NCI-H748 (cell line): ENCODE data around the gene SLC39A10.
"Not testable (repeated sequence)": the region's sequence is repeated elsewhere in the genome, so short reads cannot be mapped to it uniquely, and the experiment has no call there.

Experiments
- DNase-seq: peaks from one replicate; lab custom pipeline; 2025; ENCODE audit not compliant: unreplicated experiment; lab: John Stamatoyannopoulos, UW

SLC39A10 gene

GRCh38 chr2:195656859-195657633 lies at the start of gene SLC39A10:
TSS of gene SLC39A10 (plus strand) at chr2:195657226. CDS start at chr2:195680043, 22,817 bp downstream.
- peak; percentile 99 for DNase-seq

DNA sequence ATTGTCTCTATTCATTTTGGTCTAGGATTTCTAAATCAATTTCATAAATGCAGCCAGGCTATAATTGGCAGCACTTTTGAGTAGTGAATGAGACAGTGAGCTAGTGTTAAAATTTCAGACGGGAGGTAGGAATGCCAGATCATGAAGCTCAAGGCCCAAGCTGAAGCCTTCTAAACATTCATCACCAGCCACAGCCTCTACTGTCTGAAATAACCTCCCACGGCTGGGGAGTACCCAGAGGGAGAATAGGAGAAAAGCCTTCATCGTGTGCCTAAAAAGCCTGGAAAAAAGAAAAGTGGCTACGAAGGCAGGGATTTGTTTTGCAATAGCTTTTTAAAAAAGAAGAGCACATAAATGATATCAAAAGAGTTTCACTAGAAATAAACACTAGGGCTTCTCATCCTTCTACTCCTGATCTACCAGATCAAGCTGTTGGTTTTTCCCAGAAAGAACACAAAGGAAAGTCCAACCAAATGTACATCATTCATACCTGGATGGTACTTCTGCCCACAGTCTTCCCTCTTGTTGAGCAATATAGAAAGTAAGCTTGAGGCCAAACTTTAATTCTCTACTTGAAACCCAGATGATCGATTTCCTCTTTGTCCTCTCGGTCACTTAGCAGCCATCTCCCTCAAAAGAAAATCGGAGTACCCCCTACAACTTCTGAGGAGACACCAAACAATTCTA lies 48.1 kb upstream of the SLC39A10 start:
- DNase-seq, result no peak

GRCh38 chr2:195610717-195611116 lies 46.3 kb upstream of the SLC39A10 start:
- DNase-seq, result no peak

DNA sequence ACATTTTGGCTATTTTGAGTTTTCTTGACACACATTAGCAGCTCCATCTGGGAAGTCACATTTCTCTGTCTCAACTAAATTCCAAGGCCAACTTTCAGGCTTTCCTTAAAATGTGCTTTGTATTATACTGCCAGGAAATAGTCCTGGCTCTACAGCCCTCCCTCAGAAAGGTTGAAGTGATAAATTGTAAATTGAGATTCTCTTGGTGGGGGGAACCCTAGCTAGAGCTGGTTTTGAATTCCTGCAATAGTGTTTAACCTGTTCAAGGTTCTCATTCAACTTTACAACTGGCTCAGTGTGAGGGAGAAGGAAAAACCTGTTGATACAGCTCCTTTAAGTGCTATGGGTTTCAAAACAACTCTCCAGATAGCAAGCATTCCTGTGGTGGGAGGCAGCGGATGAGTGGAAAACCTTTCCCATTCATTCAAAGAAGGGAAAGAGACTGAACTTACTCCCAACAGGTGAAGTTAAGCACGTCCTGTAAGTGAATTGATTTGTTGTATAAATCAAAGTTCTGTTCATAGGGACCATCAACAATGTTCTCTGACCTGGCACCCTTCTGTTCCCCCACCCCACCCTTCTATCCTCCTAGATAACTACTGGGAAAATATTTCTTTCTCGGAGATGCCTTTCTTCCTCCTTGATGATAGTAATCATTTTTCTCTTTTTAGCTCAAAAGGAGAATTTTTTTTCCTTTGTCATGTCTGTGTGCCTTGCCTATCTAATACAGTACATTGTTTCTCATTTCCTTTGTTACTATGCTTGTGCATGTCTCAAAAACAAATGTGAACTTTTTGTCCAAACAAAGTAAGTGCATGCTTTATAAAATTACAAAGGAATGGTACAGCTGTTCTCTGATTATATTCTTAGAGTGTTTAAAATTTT lies 44.2 kb upstream of the SLC39A10 start:
- no peak for DNase-seq

DNA sequence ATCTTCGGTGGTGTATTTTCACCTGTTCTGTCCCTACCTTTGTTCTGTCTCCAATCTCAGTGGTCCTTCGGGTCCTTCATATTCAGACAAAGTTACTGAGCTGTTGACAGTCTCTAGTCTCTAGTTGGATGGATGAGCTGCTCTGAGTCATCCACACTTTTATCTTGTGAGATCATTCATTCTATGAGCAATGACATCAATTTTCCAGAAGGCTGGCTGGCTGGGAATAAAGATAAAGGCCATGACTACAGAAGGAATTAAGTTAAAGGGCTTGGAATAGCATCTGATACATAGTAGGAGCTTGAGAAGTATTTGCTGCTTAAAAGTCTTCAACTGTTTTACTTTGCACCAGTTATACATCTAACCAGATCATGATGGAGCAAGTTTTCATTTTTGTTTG lies 43.1 kb upstream of the SLC39A10 start:
- no peak for DNase-seq

GRCh38 chr2:195619590-195619989 lies 37.4 kb upstream of the SLC39A10 start:
- DNase-seq, result no peak

DNA sequence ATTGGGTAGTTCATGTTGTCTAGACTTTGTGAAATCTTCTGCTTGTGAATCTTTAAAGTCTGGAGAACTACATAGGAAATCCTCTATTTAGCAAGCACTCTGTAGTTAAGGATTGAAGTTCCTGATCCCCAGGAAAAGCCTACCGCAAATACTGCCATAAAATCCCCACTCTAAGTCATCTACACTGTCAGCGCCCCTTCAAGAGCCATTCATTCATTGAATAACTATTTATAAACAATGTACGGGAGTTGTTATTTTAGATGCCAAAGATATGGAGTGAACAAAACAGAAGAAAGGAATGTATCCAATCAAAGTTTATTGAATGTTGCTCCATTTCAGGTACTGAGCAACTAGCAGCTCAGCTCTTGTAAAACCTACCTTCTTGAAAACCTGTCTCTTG lies 36.5 kb upstream of the SLC39A10 start:
- no peak for DNase-seq

DNA sequence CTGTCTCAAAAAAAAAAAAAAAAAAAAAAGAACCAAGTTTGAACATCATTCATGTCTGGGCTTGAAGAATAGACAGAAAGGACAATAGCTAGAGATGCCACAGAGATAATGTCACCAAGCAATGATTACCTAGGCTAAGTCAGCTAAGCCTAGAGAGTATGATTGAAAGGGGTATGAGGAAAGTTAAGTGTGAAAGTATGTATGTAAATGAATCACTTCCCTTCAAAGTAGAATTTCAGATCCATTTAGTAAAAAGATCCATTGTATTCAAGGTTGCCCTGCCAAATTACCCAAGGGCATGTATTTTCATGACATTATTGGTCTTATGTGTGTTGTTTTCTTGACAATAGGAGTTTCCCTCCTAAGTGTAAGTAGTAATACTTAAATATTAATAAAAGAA lies 34.1 kb upstream of the SLC39A10 start:
- DNase-seq, result no peak

DNA sequence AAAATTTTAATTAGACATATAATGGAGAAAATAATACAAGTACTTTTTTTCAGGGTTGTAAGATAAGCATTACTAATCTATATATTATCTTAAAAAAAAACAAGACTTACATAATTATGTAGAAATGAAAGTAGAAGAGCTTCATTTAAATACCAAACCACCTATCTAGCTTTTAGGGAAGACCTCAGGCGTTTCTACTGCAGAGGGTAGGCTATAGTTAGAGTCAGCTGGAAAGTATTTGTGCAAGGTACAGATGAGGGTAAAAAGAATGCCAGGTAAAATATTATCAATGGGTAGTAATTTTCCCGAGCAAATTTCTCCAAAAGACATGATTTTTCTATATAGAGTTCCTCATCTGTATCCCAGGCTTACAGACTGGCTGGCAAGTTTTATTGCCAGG lies 30.5 kb upstream of the SLC39A10 start:
- DNase-seq, result no peak

DNA sequence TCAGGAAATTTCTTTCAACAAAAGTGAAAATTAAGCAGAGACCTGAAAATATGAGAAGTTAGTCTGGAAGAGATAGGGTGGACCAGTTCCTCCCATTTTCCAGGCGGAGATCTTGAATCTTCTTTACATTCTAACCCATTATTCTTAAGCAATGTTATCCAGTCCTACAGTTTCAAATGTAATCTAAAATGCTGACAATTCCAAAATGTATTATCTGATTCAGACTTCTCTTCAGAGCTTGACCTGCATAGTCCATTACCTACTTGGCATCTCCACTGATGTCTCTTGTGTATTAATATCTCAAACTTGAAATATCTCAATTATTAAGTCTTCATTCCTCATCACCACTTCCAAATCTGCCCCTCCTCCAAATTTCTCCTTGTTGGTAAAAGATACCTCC lies 28.4 kb upstream of the SLC39A10 start:
- DNase-seq, result no peak

GRCh38 chr2:195632856-195633572 lies 24.0 kb upstream of the SLC39A10 start:
- no peak for DNase-seq

- DNase-seq, result no peak
Observed at GRCh38 chr2:195633573-195633870, 23.5 kb upstream of the SLC39A10 start.

DNA sequence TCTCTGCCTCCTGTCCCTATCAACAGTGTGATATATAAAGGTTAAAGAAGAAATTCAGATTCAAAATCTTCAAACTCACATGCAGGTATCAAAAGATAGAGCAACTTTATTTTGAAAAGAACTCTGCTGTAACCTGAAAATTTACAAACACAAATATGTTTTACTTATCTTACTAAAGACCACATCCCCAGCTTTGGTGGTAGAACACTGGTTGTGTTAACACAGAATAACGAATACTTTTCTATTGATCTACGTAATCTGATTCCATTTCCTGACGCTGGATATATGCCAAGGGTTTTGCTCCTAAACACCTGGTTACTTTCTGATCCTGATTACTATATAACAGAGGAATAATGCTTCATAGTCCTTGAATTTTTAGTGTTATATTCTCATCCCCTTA lies 23.1 kb upstream of the SLC39A10 start:
- peak; percentile 82 for DNase-seq

DNA sequence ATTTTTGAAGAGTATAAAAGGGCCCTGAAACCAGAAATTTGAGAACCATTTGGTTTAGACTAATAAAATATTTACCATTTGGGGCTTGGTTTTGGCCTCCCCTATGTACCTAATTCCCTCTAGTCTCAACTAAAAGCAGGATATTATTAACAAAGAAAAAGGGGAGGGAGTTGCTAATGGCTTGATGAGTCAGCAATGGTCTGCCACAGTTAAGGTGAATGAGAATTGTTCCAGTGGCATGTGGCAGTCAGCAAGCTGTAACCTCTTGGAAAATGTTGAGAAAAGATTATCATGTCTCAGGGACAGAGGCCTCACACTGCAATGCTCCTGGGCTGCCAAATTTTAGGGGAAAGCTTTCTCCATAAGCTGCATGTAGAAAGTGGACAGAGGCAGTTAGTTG lies 20.1 kb upstream of the SLC39A10 start:
- DNase-seq, result no peak

- no peak for DNase-seq
Observed at GRCh38 chr2:195638750-195639149, 18.3 kb upstream of the SLC39A10 start.

- DNase-seq, result no peak
Observed at GRCh38 chr2:195639238-195639858, 17.7 kb upstream of the SLC39A10 start.

DNA sequence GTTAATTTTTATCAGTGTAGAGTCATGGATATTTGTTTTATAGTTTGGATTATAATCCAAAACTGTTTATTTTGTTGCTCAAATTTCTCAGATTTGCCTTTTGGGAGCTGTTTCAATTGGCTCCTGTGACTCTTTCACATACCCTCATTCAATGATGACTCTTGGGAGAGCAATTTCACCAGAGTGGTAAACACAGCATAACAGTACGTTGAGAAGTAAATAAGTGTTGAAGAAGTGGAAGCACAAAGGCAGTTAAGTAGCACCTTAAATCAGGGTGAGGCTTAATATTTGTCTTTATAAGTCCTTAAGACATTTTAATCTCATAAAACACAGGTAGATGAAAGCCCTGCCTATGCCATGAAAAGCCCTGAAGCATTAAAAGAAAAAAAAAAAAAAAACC lies 17.1 kb upstream of the SLC39A10 start:
- DNase-seq, result no peak

- no peak for DNase-seq
Observed at GRCh38 chr2:195642027-195642678, 14.9 kb upstream of the SLC39A10 start.

DNA sequence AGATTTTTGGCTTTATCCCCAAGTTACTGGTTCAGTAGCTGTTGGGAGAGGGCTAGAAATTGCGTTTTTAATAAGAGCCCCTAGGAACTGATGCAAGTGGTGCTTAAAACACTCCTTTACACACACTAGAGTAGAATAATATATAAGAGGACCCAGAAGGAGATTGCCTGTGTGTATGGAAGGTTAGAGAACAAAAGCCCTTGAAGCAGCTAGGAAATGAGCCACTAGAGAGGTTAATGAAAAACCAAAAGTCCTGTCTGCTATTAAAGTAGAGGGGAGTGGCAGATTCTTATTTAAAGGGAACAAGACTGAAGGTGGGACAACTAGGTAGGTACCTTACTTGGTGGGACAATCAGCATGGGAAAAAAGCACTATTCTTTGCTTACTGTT lies 14.4 kb upstream of the SLC39A10 start:
- no peak for DNase-seq

- not testable (repeated sequence) for DNase-seq
Observed at GRCh38 chr2:195644708-195645107, 12.3 kb upstream of the SLC39A10 start.
